Activated CD8-positive, alpha-beta memory T cell treated with anti-CD3 and anti-CD28 coated beads, Interleukin-2, amount 10 ng/mL, durations not matched to agents 7 days and 5 days (primary cell): ENCODE results near the gene ZNF3. TPM values are rescaled to one million over a fixed set of nuclear protein-coding genes. Genes with fewer than 3 reads are reported as not detected.

Experiments used
- ATAC-seq: fragments of 150-1000 bp; cut with Tn5 transposase; one replicate; pipeline ENCODE4 v1.10.0; 2021; ENCODE audit warnings: moderate library complexity
- CTCF ChIA-PET: fragments of 350-600 bp; sonication (Branson Sonifier 250); formaldehyde crosslinking; loops from one replicate; lab custom pipeline; 2021; ENCODE audit warnings: antibody characterized with exemption; lab: Charles Lee
- DNase-seq: peaks from one replicate; pipeline ENCODE4 v3.0.0-alpha.2; 2020
- H3K27ac Mint-ChIP-seq: one replicate; pipeline ENCODE4 v1.8.0; 2021; ENCODE audit warnings: mild to moderate bottlenecking, mixed read lengths
- H3K27me3 Mint-ChIP-seq: one replicate; pipeline ENCODE4 v1.8.0; 2021; ENCODE audit warnings: mixed read lengths
- H3K36me3 Mint-ChIP-seq: one replicate; pipeline ENCODE4 v1.8.0; 2021; ENCODE audit warnings: mild to moderate bottlenecking, mixed read lengths
- H3K4me1 Mint-ChIP-seq: one replicate; pipeline ENCODE4 v1.8.0; 2021; ENCODE audit warnings: mixed read lengths
- H3K4me3 Mint-ChIP-seq: one replicate; pipeline ENCODE4 v1.8.0; 2021; ENCODE audit warnings: mild to moderate bottlenecking, moderate library complexity, mixed read lengths
- H3K9me3 Mint-ChIP-seq: one replicate; pipeline ENCODE4 v1.8.0; 2022; ENCODE audit warnings: low read depth, mixed read lengths
- total RNA-seq, 2 experiments: library from RNA; stranded (reverse); gene quantifications; one replicate each; pipeline ENCODE4 v1.2.3, GENCODE V29; 2021

ZNF3 gene
- total RNA-seq, 2 experiments from 2014 or later: 21.2 to 24.1 TPM

GRCh38 chr7:100051611-100052010 is 29.9 kb downstream of the ZNF3 start:
- Mint-ChIP-seq H3K27ac (no peak overlapping the region), H3K9me3 (no peaks in the 10 kb centered on the region)

GRCh38 chr7:100049441-100050291 is 31.9 kb downstream of the ZNF3 start, which contains the start of gene ZSCAN21:
TSS of gene ZSCAN21 (plus strand) at chr7:100049774. CDS start at chr7:100057007, 7,233 bp downstream.
- peak; percentile 91 for ATAC-seq
- Mint-ChIP-seq H3K4me3 (peak within 1 kb of the TSS; percentile 92), H3K36me3 (no peaks in the 10 kb centered on the region), H3K4me1 (peaks cover 20% of the 10 kb centered on the region), H3K27me3 (no peaks in the 10 kb centered on the region), H3K27ac (peak within 1 kb of the TSS; percentile 93), H3K9me3 (no peaks in the 10 kb centered on the region)
- CTCF ChIA-PET: interaction anchor here (0.7 to 6.6 kb wide), 11 partner anchors 8 to 136 kb away, joined by 3 to 82 read pairs (median 4); partner anchors contain the start of genes AP4M1, MCM7 and TRIM4
- DNase-seq: peak; percentile 82

More at GRCh38 chr7:100051611-100052010, 29.9 kb downstream of the ZNF3 start:
- Mint-ChIP-seq H3K36me3 (no peaks in the 10 kb centered on the region), H3K27me3 (no peaks in the 10 kb centered on the region), H3K4me1 (peaks cover 17% of the 10 kb centered on the region), H3K4me3 (peak overlapping the region; percentile 30)
- CTCF ChIA-PET: interaction anchor here (0.6 to 6.6 kb wide), 7 partner anchors 22 to 138 kb away, joined by 3 to 82 read pairs (median 5); partner anchors contain the start of gene TRIM4
- no peak for ATAC-seq
- no peak for DNase-seq

GRCh38 chr7:100048680-100049079 is 32.8 kb downstream of the ZNF3 start:
- Mint-ChIP-seq H3K27ac (peak overlapping the region; percentile 34), H3K9me3 (no peaks in the 10 kb centered on the region), H3K4me1 (peaks cover 24% of the 10 kb centered on the region), H3K4me3 (peak overlapping the region; percentile 51), H3K27me3 (no peaks in the 10 kb centered on the region), H3K36me3 (peaks cover 1% of the 10 kb centered on the region)
- DNase-seq (no peak), ATAC-seq (no peak)
- CTCF ChIA-PET: interaction anchor here (1.2 to 6.6 kb wide), 4 partner anchors 13 to 54 kb away, joined by 4 to 82 read pairs (median 4); no protein-coding TSS in a partner anchor

- ATAC-seq (no peak), DNase-seq (no peak)
- Mint-ChIP-seq H3K27ac (no peak overlapping the region), H3K4me3 (no peak overlapping the region), H3K9me3 (no peaks in the 10 kb centered on the region), H3K27me3 (no peaks in the 10 kb centered on the region), H3K36me3 (peaks cover 1% of the 10 kb centered on the region), H3K4me1 (peaks cover 31% of the 10 kb centered on the region)
- CTCF ChIA-PET: interaction anchor here (0.8 to 1.5 kb wide), 3 partner anchors 24 to 50 kb away, joined by 3 to 4 read pairs (median 3); no protein-coding TSS in a partner anchor
Observed at GRCh38 chr7:100044718-100045117, 36.8 kb downstream of the ZNF3 start.

- H3K4me3 Mint-ChIP-seq: no peak overlapping the region
Observed at GRCh38 chr7:100040575-100040974, 40.9 kb downstream of the ZNF3 start.

GRCh38 chr7:100038326-100038725 is 43.2 kb downstream of the ZNF3 start:
- CTCF ChIA-PET: interaction anchor here (0.9 kb wide), 1 partner anchor 15 kb away, joined by 4 read pairs; no protein-coding TSS in a partner anchor
- H3K27ac Mint-ChIP-seq: no peak overlapping the region
- ATAC-seq: no peak
- no peaks in the 10 kb centered on the region for H3K27me3 Mint-ChIP-seq
- no peak overlapping the region for H3K4me3 Mint-ChIP-seq
- H3K4me1 Mint-ChIP-seq: peaks cover 21% of the 10 kb centered on the region
- DNase-seq: no peak
- H3K9me3 Mint-ChIP-seq: no peaks in the 10 kb centered on the region
- peaks cover 35% of the 10 kb centered on the region for H3K36me3 Mint-ChIP-seq

More at GRCh38 chr7:100040575-100040974, 40.9 kb downstream of the ZNF3 start:
- CTCF ChIA-PET: interaction anchor here (1.2 to 1.6 kb wide), 2 partner anchors 9 to 46 kb away, joined by 3 read pairs; partner anchors contain the start of gene ZSCAN21
- Mint-ChIP-seq H3K4me1 (peaks cover 28% of the 10 kb centered on the region), H3K27me3 (no peaks in the 10 kb centered on the region), H3K9me3 (no peaks in the 10 kb centered on the region), H3K36me3 (peaks cover 18% of the 10 kb centered on the region), H3K27ac (no peak overlapping the region)
- ATAC-seq (peak; percentile 42), DNase-seq (no peak)

- Mint-ChIP-seq H3K4me1 (peaks cover 10% of the 10 kb centered on the region), H3K4me3 (no peak overlapping the region), H3K36me3 (peaks cover 48% of the 10 kb centered on the region), H3K9me3 (no peaks in the 10 kb centered on the region), H3K27ac (no peak overlapping the region), H3K27me3 (no peaks in the 10 kb centered on the region)
- DNase-seq: no peak
- no peak for ATAC-seq
- CTCF ChIA-PET: interaction anchor here (0.6 kb wide), 1 partner anchor 46 kb away, joined by 3 read pairs; no protein-coding TSS in a partner anchor
Observed at GRCh38 chr7:100035876-100036275, 45.6 kb downstream of the ZNF3 start.

- Mint-ChIP-seq H3K9me3 (no peaks in the 10 kb centered on the region), H3K27me3 (no peaks in the 10 kb centered on the region), H3K4me1 (peaks cover 2% of the 10 kb centered on the region), H3K27ac (no peak overlapping the region), H3K36me3 (peaks cover 55% of the 10 kb centered on the region), H3K4me3 (no peak overlapping the region)
- DNase-seq (no peak), ATAC-seq (no peak)
- CTCF ChIA-PET: interaction anchor here (0.6 kb wide), 1 partner anchor 45 kb away, joined by 3 read pairs; no protein-coding TSS in a partner anchor
Observed at GRCh38 chr7:100034871-100035510, 46.5 kb downstream of the ZNF3 start.

GRCh38 chr7:100033526-100033925 is 48.0 kb downstream of the ZNF3 start:
- Mint-ChIP-seq H3K4me3 (no peak overlapping the region), H3K27ac (no peak overlapping the region), H3K9me3 (no peaks in the 10 kb centered on the region), H3K4me1 (no peaks in the 10 kb centered on the region), H3K36me3 (peaks cover 55% of the 10 kb centered on the region), H3K27me3 (no peaks in the 10 kb centered on the region)
- ATAC-seq (no peak), DNase-seq (no peak)
- CTCF ChIA-PET: no interaction called here

- H3K9me3 Mint-ChIP-seq: no peaks in the 10 kb centered on the region
- H3K27ac Mint-ChIP-seq: no peak overlapping the region
- ATAC-seq (no peak), DNase-seq (no peak)
- H3K27me3 Mint-ChIP-seq: no peaks in the 10 kb centered on the region
- CTCF ChIA-PET: interaction anchor here (0.5 to 1.1 kb wide), 4 partner anchors 15 to 92 kb away, joined by 3 to 5 read pairs (median 4); partner anchors contain the start of gene ZKSCAN1
- peaks cover 43% of the 10 kb centered on the region for H3K36me3 Mint-ChIP-seq
- no peak overlapping the region for H3K4me3 Mint-ChIP-seq
- H3K4me1 Mint-ChIP-seq: peaks cover 11% of the 10 kb centered on the region
Observed at GRCh38 chr7:100029596-100029995, 51.9 kb downstream of the ZNF3 start.

GRCh38 chr7:100027197-100027596 is 54.3 kb downstream of the ZNF3 start:
- CTCF ChIA-PET: interaction anchor here (0.7 to 1.4 kb wide), 3 partner anchors 22 to 313 kb away, joined by 4 to 7 read pairs (median 4); partner anchors contain the start of gene ZSCAN21
- Mint-ChIP-seq H3K27me3 (no peaks in the 10 kb centered on the region), H3K4me3 (no peak overlapping the region), H3K36me3 (peaks cover 41% of the 10 kb centered on the region), H3K27ac (no peak overlapping the region), H3K9me3 (no peaks in the 10 kb centered on the region), H3K4me1 (peaks cover 14% of the 10 kb centered on the region)
- no peak for DNase-seq
- ATAC-seq: no peak

GRCh38 chr7:100024020-100024619 is 57.4 kb downstream of the ZNF3 start:
- Mint-ChIP-seq H3K9me3 (no peaks in the 10 kb centered on the region), H3K4me1 (peaks cover 26% of the 10 kb centered on the region), H3K4me3 (no peak overlapping the region), H3K27ac (no peak overlapping the region), H3K27me3 (no peaks in the 10 kb centered on the region), H3K36me3 (peaks cover 32% of the 10 kb centered on the region)
- DNase-seq: no peak
- CTCF ChIA-PET: no interaction called here
- no peak for ATAC-seq
